IMR-90 (cell line): Measurements from ENCODE around the gene LAIR2. TPM values are rescaled to one million over a fixed set of nuclear protein-coding genes. Genes with fewer than 3 reads are reported as not detected.

ENCODE experiments used
- ATAC-seq: fragments of 200-7000 bp; cut with Tn5 transposase; 2 replicates; pipeline ENCODE4 v1.9.1; 2020; ENCODE audit warnings: low read depth, mild to moderate bottlenecking, moderate library complexity
- BruUV-seq: library from RNA; stranded (reverse); fragments of 400-500 nt; replicated peaks from 2 replicates; lab custom pipeline; 2021; lab: Mats Ljungman, UMichigan
- CTCF ChIA-PET: fragments of 300-600 bp; formaldehyde crosslinking; extraction: SDS; loops from one replicate; lab custom pipeline; 2021; ENCODE audit warnings: antibody characterized with exemption; lab: Yijun Ruan, JAX
- POLR2A ChIA-PET: fragments of 300-600 bp; sonication (Branson Sonifier 250); formaldehyde crosslinking; loops from one replicate; lab custom pipeline; 2022; ENCODE audit warnings: antibody characterized with exemption; ENCODE audit not compliant: unreplicated experiment; lab: Charles Lee
- DNase-seq: peaks from one replicate; pipeline ENCODE4 v3.0.0; 2013
- H2AFZ ChIP-seq: replicated peaks from 2 replicates; pipeline ENCODE3; 2013; ENCODE audit warnings: low read length, mild to moderate bottlenecking; ENCODE audit not compliant: poor library complexity
- H2AK5ac ChIP-seq: 2 replicates; pipeline ENCODE4 v1.6.1; 2013; ENCODE audit warnings: low read depth, low read length, inconsistent platforms
- H2AK9ac ChIP-seq: replicated peaks from 2 replicates; pipeline ENCODE3; 2013; ENCODE audit warnings: mild to moderate bottlenecking, low read depth, low read length, moderate library complexity; ENCODE audit not compliant: poor library complexity
- H2BK120ac ChIP-seq: 2 replicates; pipeline ENCODE4 v1.6.1; 2013; ENCODE audit warnings: low read depth, low read length, inconsistent platforms
- H2BK15ac ChIP-seq: 3 replicates; pipeline ENCODE4 v1.6.1; 2013; ENCODE audit warnings: low read depth, low read length, inconsistent platforms
- H2BK20ac ChIP-seq: 2 replicates; pipeline ENCODE4 v1.6.1; 2013; ENCODE audit warnings: low read depth, mild to moderate bottlenecking, inconsistent platforms, low read length, moderate library complexity
- H2BK5ac ChIP-seq: 2 replicates; pipeline ENCODE4 v1.6.1; 2013; ENCODE audit warnings: mild to moderate bottlenecking, low read depth, low read length, inconsistent platforms; ENCODE audit not compliant: poor library complexity, severe bottlenecking
- H3K14ac ChIP-seq: replicated peaks from 2 replicates; pipeline ENCODE4 v1.6.1; 2013; ENCODE audit warnings: low read depth, low read length, inconsistent platforms
- H3K18ac ChIP-seq: 2 replicates; pipeline ENCODE4 v1.6.1; 2013; ENCODE audit warnings: low read depth, low read length, control low read depth
- H3K23ac ChIP-seq: 2 replicates; pipeline ENCODE4 v1.6.1; 2013; ENCODE audit warnings: low read depth, low read length, inconsistent platforms
- H3K27ac ChIP-seq: 2 replicates; pipeline ENCODE4 v1.5.1; 2013; ENCODE audit warnings: mild to moderate bottlenecking, control low read depth, low read length; ENCODE audit not compliant: insufficient read depth
- H3K27me3 ChIP-seq: 2 replicates; pipeline ENCODE4 v1.6.1; 2013; ENCODE audit warnings: low read length; ENCODE audit not compliant: control insufficient read depth, insufficient read depth
- H3K36me3 ChIP-seq: 2 replicates; pipeline ENCODE4 v1.6.1; 2013; ENCODE audit warnings: low read length, mixed read lengths; ENCODE audit not compliant: control insufficient read depth, insufficient read depth
- H3K4ac ChIP-seq: 2 replicates; pipeline ENCODE4 v1.6.1; 2013; ENCODE audit warnings: low read depth, low read length, inconsistent platforms
- H3K4me1 ChIP-seq: 2 replicates; pipeline ENCODE4 v1.6.1; 2013; ENCODE audit warnings: low read length, mixed read lengths; ENCODE audit not compliant: control insufficient read depth, insufficient read depth
- H3K4me2 ChIP-seq: 2 replicates; pipeline ENCODE4 v1.6.1; 2013; ENCODE audit warnings: low read depth, mild to moderate bottlenecking, control low read depth, low read length, moderate library complexity
- H3K4me3 ChIP-seq: 2 replicates; pipeline ENCODE4 v1.5.1; 2013; ENCODE audit warnings: low read depth, mild to moderate bottlenecking, control low read depth, low read length, moderate library complexity; ENCODE audit not compliant: insufficient read depth
- H3K56ac ChIP-seq: 2 replicates; pipeline ENCODE4 v1.6.1; 2013; ENCODE audit warnings: low read length, inconsistent platforms; ENCODE audit not compliant: insufficient read depth; ENCODE audit errors: extremely low read depth
- H3K79me1 ChIP-seq, 2 experiments: 2 replicates each; pipeline ENCODE4 v1.6.1; 2013; ENCODE audit warnings: low read length in 2 of 2, inconsistent platforms in 1 of 2, low read depth in 1 of 2
- H3K9ac ChIP-seq: 2 replicates; pipeline ENCODE4 v1.6.1; 2013; ENCODE audit warnings: low read depth, low read length, control low read depth
- H3K9me1 ChIP-seq: 2 replicates; pipeline ENCODE4 v1.6.1; 2013; ENCODE audit warnings: low read length, inconsistent platforms; ENCODE audit not compliant: insufficient read depth
- H3K9me3 ChIP-seq: 2 replicates; pipeline ENCODE4 v1.6.1; 2013; ENCODE audit warnings: low read length; ENCODE audit not compliant: control insufficient read depth, insufficient read depth
- H4K20me1 ChIP-seq: 2 replicates; pipeline ENCODE4 v1.6.1; 2013; ENCODE audit warnings: low read length, inconsistent platforms; ENCODE audit not compliant: insufficient read depth
- H4K5ac ChIP-seq: 2 replicates; pipeline ENCODE4 v1.6.1; 2013; ENCODE audit warnings: mild to moderate bottlenecking, low read depth, low read length, control low read depth
- H4K8ac ChIP-seq, 2 experiments: 2 replicates each; pipeline ENCODE4 v1.6.1; 2013; ENCODE audit warnings: low read depth in 2 of 2, low read length in 2 of 2, control low read depth in 1 of 2, inconsistent platforms in 1 of 2
- H4K91ac ChIP-seq: 2 replicates; pipeline ENCODE4 v1.6.1; 2013; ENCODE audit warnings: low read depth, low read length, inconsistent platforms; ENCODE audit not compliant: insufficient read depth
- BHLHE40 ChIP-seq: fragments of 150-350 bp; IDR thresholded peaks from 2 replicates; pipeline ENCODE4 v1.6.1; 2016; ENCODE audit warnings: mild to moderate bottlenecking, low read depth, low read length
- CHD1 ChIP-seq: IDR thresholded peaks from 2 replicates; pipeline ENCODE4 v1.6.1; 2012; ENCODE audit warnings: low read depth, low read length, improper control_type of control experiment
- FOS ChIP-seq: fragments of 150-350 bp; IDR thresholded peaks from 2 replicates; pipeline ENCODE4 v1.6.1; 2016; ENCODE audit warnings: low read depth, low read length
- MAFK ChIP-seq: IDR thresholded peaks from 2 replicates; pipeline ENCODE4 v1.6.1; 2012; ENCODE audit warnings: low read depth, low read length, improper control_type of control experiment
- NFE2L2 ChIP-seq: fragments of 150-350 bp; IDR thresholded peaks from 2 replicates; pipeline ENCODE4 v1.6.1; 2016; ENCODE audit warnings: low read depth, mild to moderate bottlenecking, low read length
- POLR2A ChIP-seq: IDR thresholded peaks from 2 replicates; pipeline ENCODE4 v1.6.1; 2012; ENCODE audit warnings: mild to moderate bottlenecking, low read depth, low read length
- RAD21 ChIP-seq: IDR thresholded peaks from 2 replicates; pipeline ENCODE4 v1.6.1; 2012; ENCODE audit warnings: low read length, improper control_type of control experiment
- RCOR1 ChIP-seq: IDR thresholded peaks from 2 replicates; pipeline ENCODE4 v1.6.1; 2012; ENCODE audit warnings: mild to moderate bottlenecking, low read length, improper control_type of control experiment; ENCODE audit not compliant: insufficient replicate concordance
- RFX5 ChIP-seq: IDR thresholded peaks from 2 replicates; pipeline ENCODE4 v1.8.0; 2012; ENCODE audit warnings: low read depth, mild to moderate bottlenecking, low read length, moderate library complexity
- SMC3 ChIP-seq: fragments of 150-350 bp; IDR thresholded peaks from 2 replicates; pipeline ENCODE4 v1.6.1; 2016; ENCODE audit warnings: low read depth, mild to moderate bottlenecking, antibody characterized with exemption, low read length, moderate library complexity
- WGBS, 2 experiments: methylation state at CpG; one replicate each; pipeline versions ENCODE4 v1.1.5 to v1.1.7; 2013; ENCODE audit warnings: missing lambda C conversion rate in 2 of 2; ENCODE audit not compliant: insufficient read length in 1 of 2; ENCODE audit errors: extremely low coverage in 2 of 2; 5-methylcytosine and 5-hydroxymethylcytosine counted together
- dilution Hi-C: fragments of 300-500 bp; cut with HindIII; formaldehyde crosslinking; loops from one replicate; pipeline ENCODE4 v1.14.3; 2018; ENCODE audit warnings: low sequenced_read_pairs; ENCODE audit not compliant: unreplicated experiment
- in situ Hi-C: fragments of 300-500 bp; cut with MboI; formaldehyde crosslinking; loops from 3 replicates; pipeline ENCODE4 v1.14.3; 2019; ENCODE audit warnings: low sequenced_read_pairs, inconsistent platforms, mixed read lengths
- intact Hi-C: fragments of 100-400 bp; cut with micrococcal nuclease; formaldehyde crosslinking; loops from 2 replicates; pipeline ENCODE4 v1.10.0; 2022
- polyA plus RNA-seq, 3 experiments: library from polyadenylated mRNA; depleted of rRNA; stranded (reverse); fragments of >200 nt; gene quantifications; 2 replicates each; pipeline ENCODE4 v1.2.3, GENCODE V29; 2012; ENCODE audit warnings: low replicate concordance in 1 of 3
- total RNA-seq: library from RNA; depleted of rRNA; stranded (reverse); fragments of >200 nt; gene quantifications from 2 replicates; pipeline ENCODE4 v1.2.3, GENCODE V29; 2012
- TF ChIP-seq, protein P1 (sequence below): fragments of 150-350 bp; IDR thresholded peaks from 2 replicates; pipeline ENCODE4 v1.6.1; 2017; ENCODE audit warnings: mild to moderate bottlenecking, antibody characterized with exemption, low read length, low read depth
- TF ChIP-seq, protein P2 (sequence below): fragments of 150-350 bp; IDR thresholded peaks from 2 replicates; pipeline ENCODE4 v1.6.1; 2016; ENCODE audit warnings: low read depth, mild to moderate bottlenecking, low read length, moderate library complexity, borderline replicate concordance

Gene LAIR2
- total and polyA plus RNA-seq, 2 of the 4 experiments (the other 2 are of a cell fraction) = not detected

DNA sequence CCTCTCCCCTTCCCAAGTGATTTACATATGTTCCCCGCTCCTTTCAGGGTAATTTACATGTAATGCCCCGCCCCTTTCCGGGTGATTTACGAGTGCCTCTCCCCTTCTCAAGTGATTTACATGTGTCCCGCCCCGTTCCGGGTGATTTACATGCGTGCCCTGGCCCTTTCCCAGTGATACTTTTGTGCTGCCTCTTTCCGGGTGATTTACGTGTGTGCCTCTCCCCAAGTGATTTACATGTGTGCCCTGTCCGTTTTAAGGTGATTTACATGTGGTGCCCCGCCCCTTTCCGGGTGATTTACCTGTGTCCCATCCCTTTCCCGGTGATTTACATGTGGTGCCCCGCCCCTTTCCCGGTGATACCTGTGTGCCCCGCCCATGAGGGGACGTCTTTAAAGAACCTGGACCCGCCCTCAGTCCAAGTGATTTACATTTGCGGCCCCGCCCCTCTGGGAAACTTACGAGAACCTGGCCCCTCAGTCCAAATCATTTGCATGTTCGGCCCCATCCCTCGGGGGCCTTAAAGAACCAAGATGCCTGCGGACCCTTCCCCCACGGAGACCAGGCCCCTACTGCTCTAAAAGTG is 38.5 kb upstream of the LAIR2 start:
- Histone ChIP-seq H4K20me1 (peaks cover 33% of the 10 kb centered on the region), H3K79me1 (peaks cover 11 to 28% of the 10 kb centered on the region in 2 experiments; a peak in 3 of 4 replicates), H4K5ac (no peak overlapping the region), H2AK9ac (peak overlapping the region; percentile 90), H3K14ac (no peak overlapping the region; the same call in 1 of the 2 replicates), H3K4me2 (peak overlapping the region; percentile 84), H3K9me1 (no peaks in the 10 kb centered on the region; the same call in 1 of the 2 replicates), H3K4ac (peak overlapping the region; percentile 50), H3K4me1 (peaks cover 18% of the 10 kb centered on the region), H3K36me3 (peaks cover 31% of the 10 kb centered on the region), H3K9me3 (no peaks in the 10 kb centered on the region), H2AK5ac (0 out of 2 replicates have a peak overlapping the region, but pooled peaks have one; percentile 32), H2BK120ac (no peak overlapping the region), H2BK15ac (no peak overlapping the region), H2BK5ac (peak overlapping the region; percentile 37), H3K9ac (no peak overlapping the region), H2BK20ac (no peak overlapping the region), H3K27ac (peak overlapping the region; percentile 18), H3K23ac (no peak overlapping the region), H3K56ac (no peak overlapping the region), H3K18ac (no peak overlapping the region), H4K8ac (peak overlapping the region in 1 of 2 experiments; percentile 67; a peak in 1 of 4 replicates), H2AFZ (peak overlapping the region; percentile 88), H3K4me3 (peak overlapping the region; percentile 48), H4K91ac (no peak overlapping the region), H3K27me3 (no peaks in the 10 kb centered on the region)
- 2% methylated on average over 16 of the region's 26 CpGs; no CpG with 5 or more reads in 1 of the 2 experiments for WGBS, 2 experiments
- dilution Hi-C loops (no loop called here), in situ Hi-C loops (loop anchor here (25.0 kb wide), 4 partner anchors 352 to 1673 kb away; partner anchors contain the start of genes NAT14, NDUFA3, OSCAR and PRPF31), intact Hi-C loops (loop anchor here (10.0 kb wide), 1 partner anchor 621 kb away; no protein-coding TSS in a partner anchor)
- CTCF ChIA-PET = interaction anchor here (0.7 to 0.8 kb wide), 2 partner anchors 9 to 16 kb away, joined by 3 to 4 read pairs; partner anchors contain the start of genes CDC42EP5 and LENG8
- ATAC-seq (peak; percentile 22), DNase-seq (peak; percentile 49)
- POLR2A ChIA-PET = interaction anchor here (0.6 to 1.0 kb wide), 3 partner anchors 15 to 33 kb away, joined by 3 to 6 read pairs (median 3); partner anchors contain the start of gene LENG8
- no TSS peak for BruUV-seq
- TF ChIP-seq SMC3 (no peak), NFE2L2 (no peak), MAFK (no peak), CHD1 (no peak), FOS (no peak), RFX5 (no peak), RAD21 (no peak), POLR2A (no peak), RCOR1 (no peak), BHLHE40 (no peak)
- TF ChIP-seq, protein P1, sequence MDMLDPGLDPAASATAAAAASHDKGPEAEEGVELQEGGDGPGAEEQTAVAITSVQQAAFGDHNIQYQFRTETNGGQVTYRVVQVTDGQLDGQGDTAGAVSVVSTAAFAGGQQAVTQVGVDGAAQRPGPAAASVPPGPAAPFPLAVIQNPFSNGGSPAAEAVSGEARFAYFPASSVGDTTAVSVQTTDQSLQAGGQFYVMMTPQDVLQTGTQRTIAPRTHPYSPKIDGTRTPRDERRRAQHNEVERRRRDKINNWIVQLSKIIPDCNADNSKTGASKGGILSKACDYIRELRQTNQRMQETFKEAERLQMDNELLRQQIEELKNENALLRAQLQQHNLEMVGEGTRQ = no peak
- TF ChIP-seq, protein P2, sequence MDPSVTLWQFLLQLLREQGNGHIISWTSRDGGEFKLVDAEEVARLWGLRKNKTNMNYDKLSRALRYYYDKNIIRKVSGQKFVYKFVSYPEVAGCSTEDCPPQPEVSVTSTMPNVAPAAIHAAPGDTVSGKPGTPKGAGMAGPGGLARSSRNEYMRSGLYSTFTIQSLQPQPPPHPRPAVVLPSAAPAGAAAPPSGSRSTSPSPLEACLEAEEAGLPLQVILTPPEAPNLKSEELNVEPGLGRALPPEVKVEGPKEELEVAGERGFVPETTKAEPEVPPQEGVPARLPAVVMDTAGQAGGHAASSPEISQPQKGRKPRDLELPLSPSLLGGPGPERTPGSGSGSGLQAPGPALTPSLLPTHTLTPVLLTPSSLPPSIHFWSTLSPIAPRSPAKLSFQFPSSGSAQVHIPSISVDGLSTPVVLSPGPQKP = no peak
